NCI-H2196 (cell line): ENCODE results near the gene RNU2-1.
"Not testable (repeated sequence)": the region's sequence is repeated elsewhere in the genome, so short reads cannot be mapped to it uniquely, and the experiment has no call there.

Experiments
- DNase-seq: peaks from one replicate; lab custom pipeline; 2025; ENCODE audit not compliant: unreplicated experiment; lab: John Stamatoyannopoulos, UW

The RNU2-1 gene

GRCh38 chr17:43233877-43234276 is at the start of gene RNU2-1:
Gene RNU2-1, minus strand, starts transcription at chr17:43233977.
- not testable (repeated sequence) for DNase-seq

DNA sequence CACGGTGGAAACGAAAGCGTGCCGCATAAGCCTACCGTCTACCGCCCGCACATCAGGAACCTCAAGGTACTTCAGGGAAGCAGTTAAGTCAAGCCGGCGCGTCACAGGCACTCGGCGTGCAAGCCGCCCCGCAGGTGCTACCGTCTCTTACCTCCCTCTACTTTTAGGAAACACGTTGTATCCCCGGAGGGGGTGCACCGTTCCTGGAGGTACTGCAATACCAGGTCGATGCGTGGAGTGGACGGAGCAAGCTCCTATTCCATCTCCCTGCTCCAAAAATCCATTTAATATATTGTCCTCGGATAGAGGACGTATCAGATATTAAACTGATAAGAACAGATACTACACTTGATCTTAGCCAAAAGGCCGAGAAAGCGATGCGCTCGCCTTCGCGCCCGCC is 39.1 kb upstream of the RNU2-1 start:
- not testable (repeated sequence) for DNase-seq

- DNase-seq: not testable (repeated sequence)
Observed at GRCh38 chr17:43272483-43272882, 38.7 kb upstream of the RNU2-1 start.

- DNase-seq: not testable (repeated sequence)
Observed at GRCh38 chr17:43270552-43271504, 37.1 kb upstream of the RNU2-1 start.

DNA sequence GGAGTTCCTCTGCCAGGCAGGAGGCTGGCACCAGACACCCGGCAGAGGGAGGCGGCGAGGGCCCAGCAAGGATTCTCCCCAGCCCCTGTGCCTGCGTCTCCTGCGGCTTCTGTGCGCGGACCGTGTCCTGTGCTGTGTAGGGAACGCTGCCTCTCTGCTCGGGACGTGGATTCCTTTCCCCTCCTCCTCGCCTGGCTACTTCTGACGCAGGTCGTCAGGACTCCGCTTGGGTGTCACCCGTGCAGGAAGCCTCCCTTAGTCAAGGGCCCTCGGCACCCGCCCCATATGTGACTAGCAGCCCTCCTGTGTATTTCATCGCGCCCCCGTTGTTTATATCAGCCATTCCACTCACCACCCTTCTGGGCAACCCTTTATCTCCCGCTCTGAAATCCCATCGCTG is 12.7 kb upstream of the RNU2-1 start:
- not testable (repeated sequence) for DNase-seq

GRCh38 chr17:43240596-43241352 is 7.0 kb upstream of the RNU2-1 start:
- not testable (repeated sequence) for DNase-seq

DNA sequence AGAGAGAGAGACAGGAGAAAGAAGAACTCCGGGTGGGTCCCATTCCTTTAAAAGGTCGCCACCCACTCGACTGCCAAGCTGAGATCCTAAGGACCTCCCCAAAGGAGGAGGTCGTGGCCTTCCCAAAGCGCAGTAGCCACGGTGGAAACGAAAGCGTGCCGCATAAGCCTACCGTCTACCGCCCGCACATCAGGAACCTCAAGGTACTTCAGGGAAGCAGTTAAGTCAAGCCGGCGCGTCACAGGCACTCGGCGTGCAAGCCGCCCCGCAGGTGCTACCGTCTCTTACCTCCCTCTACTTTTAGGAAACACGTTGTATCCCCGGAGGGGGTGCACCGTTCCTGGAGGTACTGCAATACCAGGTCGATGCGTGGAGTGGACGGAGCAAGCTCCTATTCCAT is 5.8 kb upstream of the RNU2-1 start:
- DNase-seq: not testable (repeated sequence)

DNA sequence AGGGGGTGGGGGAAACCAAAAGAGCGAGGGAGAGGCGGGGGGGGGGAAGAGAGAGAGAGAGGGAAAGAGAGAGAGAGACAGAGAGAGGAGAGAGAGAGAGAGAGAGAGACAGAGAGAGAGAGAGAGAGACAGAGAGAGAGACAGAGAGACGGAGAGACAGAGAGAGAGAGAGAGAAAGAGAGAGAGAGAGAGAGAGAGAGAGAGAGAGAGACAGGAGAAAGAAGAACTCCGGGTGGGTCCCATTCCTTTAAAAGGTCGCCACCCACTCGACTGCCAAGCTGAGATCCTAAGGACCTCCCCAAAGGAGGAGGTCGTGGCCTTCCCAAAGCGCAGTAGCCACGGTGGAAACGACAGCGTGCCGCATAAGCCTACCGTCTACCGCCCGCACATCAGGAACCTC is 514 bp downstream of the RNU2-1 start:
- DNase-seq: not testable (repeated sequence)

- not testable (repeated sequence) for DNase-seq
Observed at GRCh38 chr17:43232021-43232699, 1.6 kb downstream of the RNU2-1 start.

DNA sequence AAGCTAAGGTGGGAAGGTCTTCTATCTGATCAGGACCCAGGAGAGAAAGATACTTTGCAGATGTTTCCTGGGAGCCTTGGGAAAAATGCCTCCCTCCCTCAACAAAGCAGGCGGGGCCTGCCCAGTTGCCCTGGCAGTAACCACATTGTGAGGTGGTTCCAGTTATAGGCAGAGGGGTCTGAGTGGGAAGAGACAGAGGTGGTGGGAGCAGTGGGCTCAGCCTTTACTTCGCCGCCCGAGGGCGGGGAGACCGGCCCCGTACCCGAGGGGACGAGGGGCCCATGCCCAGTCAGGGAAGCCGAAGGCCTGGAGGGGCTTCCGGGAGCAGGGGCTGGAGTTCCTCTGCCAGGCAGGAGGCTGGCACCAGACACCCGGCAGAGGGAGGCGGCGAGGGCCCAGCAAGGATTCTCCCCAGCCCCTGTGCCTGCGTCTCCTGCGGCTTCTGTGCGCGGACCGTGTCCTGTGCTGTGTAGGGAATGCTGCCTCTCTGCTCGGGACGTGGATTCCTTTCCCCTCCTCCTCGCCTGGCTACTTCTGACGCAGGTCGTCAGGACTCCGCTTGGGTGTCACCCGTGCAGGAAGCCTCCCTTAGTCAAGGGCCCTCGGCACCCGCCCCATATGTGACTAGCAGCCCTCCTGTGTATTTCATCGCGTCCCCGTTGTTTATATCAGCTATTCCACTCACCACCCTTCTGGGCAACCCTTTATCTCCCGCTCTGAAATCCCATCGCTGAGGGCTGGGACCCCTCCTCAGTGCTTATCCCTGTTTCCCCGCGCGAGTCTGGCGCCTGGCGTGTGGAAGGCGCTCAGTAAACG is 2.4 kb downstream of the RNU2-1 start:
- not testable (repeated sequence) for DNase-seq

- not testable (repeated sequence) for DNase-seq
Observed at GRCh38 chr17:43228020-43228782, 5.6 kb downstream of the RNU2-1 start, which contains the start of gene CCDC200. Gene CCDC200, minus strand, starts transcription at chr17:43228623. Its CDS starts 69 bp downstream, at chr17:43228554.

DNA sequence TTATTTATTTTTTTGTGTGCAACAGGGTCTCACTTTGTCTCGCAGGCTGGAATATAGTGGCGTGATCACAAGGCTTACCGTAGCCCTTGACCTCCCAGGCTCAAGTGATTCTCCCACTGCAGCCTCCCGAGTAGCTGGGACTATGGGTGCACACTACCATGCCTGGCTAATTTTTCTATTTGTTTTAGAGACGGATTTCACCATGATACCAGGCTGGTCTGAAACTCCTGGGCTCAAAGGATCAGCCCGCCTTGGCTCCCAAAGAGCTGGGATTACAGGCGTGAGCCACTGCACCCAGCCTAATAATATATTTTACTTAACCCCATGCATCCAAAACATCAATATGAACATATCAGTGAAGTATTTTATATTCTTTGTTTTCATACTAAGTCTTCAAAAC is 7.4 kb downstream of the RNU2-1 start:
- DNase-seq: no peak

- no peak for DNase-seq
Observed at GRCh38 chr17:43224146-43224705, 9.6 kb downstream of the RNU2-1 start.

- no peak for DNase-seq
Observed at GRCh38 chr17:43220511-43221125, 13.2 kb downstream of the RNU2-1 start.

GRCh38 chr17:43219746-43220380 is 13.9 kb downstream of the RNU2-1 start:
- DNase-seq: no peak

- DNase-seq: no peak
Observed at GRCh38 chr17:43219001-43219400, 14.8 kb downstream of the RNU2-1 start.

- DNase-seq: no peak
Observed at GRCh38 chr17:43217614-43218087, 16.1 kb downstream of the RNU2-1 start.
